ENCODE results near the gene NAA15.
"Not testable (repeated sequence)": the region's sequence is repeated elsewhere in the genome, so short reads cannot be mapped to it uniquely, and the experiment has no call there.

GRCh38 chr4:139447078-139447477 is 145.8 kb downstream of the NAA15 start:
- TF ChIP-seq POLR2A (IDR thresholded peaks at IDR 0.05): not testable (repeated sequence)
- TF ChIP-seq, protein P1, sequence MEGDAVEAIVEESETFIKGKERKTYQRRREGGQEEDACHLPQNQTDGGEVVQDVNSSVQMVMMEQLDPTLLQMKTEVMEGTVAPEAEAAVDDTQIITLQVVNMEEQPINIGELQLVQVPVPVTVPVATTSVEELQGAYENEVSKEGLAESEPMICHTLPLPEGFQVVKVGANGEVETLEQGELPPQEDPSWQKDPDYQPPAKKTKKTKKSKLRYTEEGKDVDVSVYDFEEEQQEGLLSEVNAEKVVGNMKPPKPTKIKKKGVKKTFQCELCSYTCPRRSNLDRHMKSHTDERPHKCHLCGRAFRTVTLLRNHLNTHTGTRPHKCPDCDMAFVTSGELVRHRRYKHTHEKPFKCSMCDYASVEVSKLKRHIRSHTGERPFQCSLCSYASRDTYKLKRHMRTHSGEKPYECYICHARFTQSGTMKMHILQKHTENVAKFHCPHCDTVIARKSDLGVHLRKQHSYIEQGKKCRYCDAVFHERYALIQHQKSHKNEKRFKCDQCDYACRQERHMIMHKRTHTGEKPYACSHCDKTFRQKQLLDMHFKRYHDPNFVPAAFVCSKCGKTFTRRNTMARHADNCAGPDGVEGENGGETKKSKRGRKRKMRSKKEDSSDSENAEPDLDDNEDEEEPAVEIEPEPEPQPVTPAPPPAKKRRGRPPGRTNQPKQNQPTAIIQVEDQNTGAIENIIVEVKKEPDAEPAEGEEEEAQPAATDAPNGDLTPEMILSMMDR (IDR thresholded peaks at IDR 0.05): not testable (repeated sequence)

Data from tibial nerve (tissue), 3 donors.